Left kidney (tissue), 8 donors: ENCODE data around the gene CDKN2AIP. TPM values are rescaled to one million over a fixed set of nuclear protein-coding genes. Genes with fewer than 3 reads are reported as not detected.

Source experiments
- DNase-seq: peaks from one replicate; pipeline ENCODE4 v3.0.0-alpha.2; 2013
- long read RNA-seq, 8 donors: transcript quantifications; one replicate each; lab custom pipeline, GENCODE V29; 2026
- polyA plus RNA-seq: library from polyadenylated mRNA; unstranded; fragments of 120-200 nt; gene quantifications from one replicate; pipeline ENCODE4 v1.2.1, GENCODE V29; 2013; ENCODE audit not compliant: insufficient read length

The CDKN2AIP gene
- 33.7 TPM for polyA plus RNA-seq
- long read RNA-seq, donor 1, transcript CDKN2AIP-203 (3 exons, 2,721 nt) = minor isoform, 7 of 17 reads
- long read RNA-seq, donor 1, transcript CDKN2AIP-201 (3 exons, 2,646 nt) = major isoform, 9 of 17 reads
- long read RNA-seq, donor 1, partial matches to known transcripts = 0 of 17 reads
- long read RNA-seq, donor 1, other reads (novel, unspliced or antisense) = 0 of 17 reads
- long read RNA-seq, donor 2, transcript CDKN2AIP-203 (3 exons, 2,721 nt) = major isoform, 5 of 9 reads
- long read RNA-seq, donor 2, partial matches to known transcripts = 0 of 9 reads
- long read RNA-seq, donor 2, other reads (novel, unspliced or antisense) = 0 of 9 reads
- long read RNA-seq, donor 3, partial matches to known transcripts = 0 of 9 reads
- long read RNA-seq, donor 3, other reads (novel, unspliced or antisense) = 0 of 9 reads
- long read RNA-seq, donor 4 = 0 reads
- long read RNA-seq, donor 5, transcript CDKN2AIP-201 (3 exons, 2,646 nt) = major isoform, 6 of 13 reads
- long read RNA-seq, donor 5, transcript CDKN2AIP-203 (3 exons, 2,721 nt) = major isoform, 6 of 13 reads
- long read RNA-seq, donor 5, partial matches to known transcripts = 0 of 13 reads
- long read RNA-seq, donor 5, other reads (novel, unspliced or antisense) = 0 of 13 reads
- long read RNA-seq, donor 6, transcript CDKN2AIP-201 (3 exons, 2,646 nt) = major isoform, 6 of 13 reads
- long read RNA-seq, donor 6, transcript CDKN2AIP-203 (3 exons, 2,721 nt) = major isoform, 6 of 13 reads
- long read RNA-seq, donor 6, partial matches to known transcripts = 0 of 13 reads
- long read RNA-seq, donor 6, other reads (novel, unspliced or antisense) = 0 of 13 reads
- long read RNA-seq, donor 7, transcript CDKN2AIP-201 (3 exons, 2,646 nt) = major isoform, 8 of 13 reads
- long read RNA-seq, donor 7, partial matches to known transcripts = 0 of 13 reads
- long read RNA-seq, donor 7, other reads (novel, unspliced or antisense) = 0 of 13 reads
- long read RNA-seq, donor 8, transcript CDKN2AIP-201 (3 exons, 2,646 nt) = major isoform, 5 of 8 reads
- long read RNA-seq, donor 8, partial matches to known transcripts = 0 of 8 reads
- long read RNA-seq, donor 8, other reads (novel, unspliced or antisense) = 0 of 8 reads

- peak; percentile 96 for DNase-seq
Measured at GRCh38 chr4:183444214-183445096, at the start of gene CDKN2AIP. CDKN2AIP (plus strand) TSS chr4:183444636; CDS start chr4:183444798, 162 bp downstream.

DNA sequence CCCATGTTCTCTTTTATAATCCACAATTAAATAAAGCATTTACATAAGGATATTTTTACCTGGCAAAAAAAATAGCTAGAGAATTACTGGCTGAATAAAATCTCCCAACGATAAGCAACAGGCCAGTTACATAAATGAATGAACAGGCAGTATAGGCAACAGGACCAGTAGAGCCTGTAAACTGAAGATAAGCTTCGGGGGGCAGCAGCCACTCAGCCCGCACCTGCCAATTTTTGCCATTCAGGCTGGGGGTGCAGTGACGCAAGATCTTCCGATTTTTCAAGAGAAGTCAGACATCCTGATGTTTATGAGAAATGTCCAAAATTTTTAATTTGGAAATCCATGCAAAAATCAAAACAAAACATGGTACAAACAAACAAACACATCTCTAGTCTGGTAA lies 49.0 kb upstream of the CDKN2AIP start:
- no peak for DNase-seq

GRCh38 chr4:183396227-183396637 lies 48.2 kb upstream of the CDKN2AIP start:
- DNase-seq = no peak

- DNase-seq = no peak
Measured at GRCh38 chr4:183397741-183398297, 46.6 kb upstream of the CDKN2AIP start.

DNA sequence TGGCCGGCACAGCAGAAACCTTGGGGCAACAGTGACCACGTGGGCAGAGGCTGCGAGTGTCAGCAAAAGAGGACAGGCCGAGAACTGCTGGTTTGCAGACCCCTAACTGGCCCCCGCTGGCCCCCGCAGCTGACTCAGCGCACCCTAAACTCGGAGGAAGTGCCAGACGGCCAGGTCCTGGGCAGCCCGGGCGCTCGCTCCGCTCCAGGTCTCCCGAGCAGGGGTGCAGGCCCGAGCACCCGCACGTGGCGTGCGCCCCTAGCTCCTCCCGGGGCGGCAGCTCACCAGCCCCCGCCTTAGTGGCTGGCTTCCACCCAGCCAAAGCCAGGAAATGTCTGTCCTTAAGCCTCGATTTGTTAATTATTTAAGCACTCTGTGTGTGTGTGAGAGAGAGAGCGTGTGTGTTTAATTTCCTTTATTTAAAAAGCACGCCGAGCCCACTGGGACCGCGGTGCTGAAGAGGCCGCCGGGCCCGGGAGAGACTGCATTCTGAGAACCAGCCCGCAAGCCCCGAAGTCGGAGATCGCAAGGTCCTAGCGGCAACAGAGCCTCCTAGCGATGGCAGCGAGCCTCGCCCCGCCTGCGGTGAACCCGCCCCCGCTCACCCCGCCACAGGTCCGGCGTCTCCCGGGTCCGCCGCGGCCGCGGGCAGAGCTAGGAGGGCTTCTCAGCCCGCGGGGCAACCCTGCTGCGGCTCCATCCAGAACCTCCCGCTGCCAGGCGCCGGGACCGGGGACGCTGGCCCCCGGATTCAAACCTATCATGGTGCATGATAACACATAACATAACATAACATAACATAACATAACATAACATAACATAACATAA lies 45.9 kb upstream of the CDKN2AIP start:
- peak; percentile 61 for DNase-seq

- DNase-seq = no peak
Measured at GRCh38 chr4:183399126-183399522, 45.3 kb upstream of the CDKN2AIP start.

DNA sequence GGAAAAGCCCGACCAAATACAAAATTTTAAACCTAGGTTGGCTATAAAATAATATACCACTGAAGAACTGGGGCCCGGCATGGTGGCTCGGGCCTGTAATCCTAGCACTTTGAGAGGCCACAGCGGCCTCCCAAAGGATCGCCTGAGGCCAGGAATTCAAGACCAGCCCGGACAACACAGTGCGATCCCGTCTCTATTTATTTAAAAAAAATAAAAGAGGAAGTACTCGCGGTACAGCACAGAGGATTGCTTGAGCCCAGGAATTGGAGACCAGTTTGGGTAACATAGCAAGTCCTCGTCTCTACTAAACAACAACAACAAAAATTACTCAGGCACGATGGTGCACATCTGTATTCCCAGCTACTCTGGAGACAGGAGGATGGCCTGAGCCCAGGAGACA lies 44.8 kb upstream of the CDKN2AIP start:
- DNase-seq = no peak

- DNase-seq = no peak
Measured at GRCh38 chr4:183400035-183400434, 44.4 kb upstream of the CDKN2AIP start.

DNA sequence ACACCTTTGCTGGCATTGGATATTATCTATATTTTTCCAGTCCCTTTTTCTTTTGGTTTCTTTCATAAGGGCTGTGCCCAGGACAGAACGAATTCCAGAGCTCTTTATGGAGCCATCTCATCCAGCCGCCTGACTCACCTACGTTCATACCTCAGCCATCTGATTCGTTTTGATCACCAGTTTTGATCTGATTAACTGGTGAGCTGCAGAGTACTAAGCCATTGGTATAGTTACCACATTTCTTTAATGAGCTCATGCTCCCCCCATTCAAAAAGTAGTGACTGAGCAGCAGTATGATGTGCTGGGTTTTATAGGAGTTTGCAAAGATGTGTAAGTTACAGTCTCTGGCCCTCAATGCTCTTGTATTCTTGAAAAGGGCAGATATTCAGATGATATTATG lies 43.0 kb upstream of the CDKN2AIP start:
- DNase-seq = no peak

- no peak for DNase-seq
Measured at GRCh38 chr4:183402771-183403170, 41.7 kb upstream of the CDKN2AIP start.

DNA sequence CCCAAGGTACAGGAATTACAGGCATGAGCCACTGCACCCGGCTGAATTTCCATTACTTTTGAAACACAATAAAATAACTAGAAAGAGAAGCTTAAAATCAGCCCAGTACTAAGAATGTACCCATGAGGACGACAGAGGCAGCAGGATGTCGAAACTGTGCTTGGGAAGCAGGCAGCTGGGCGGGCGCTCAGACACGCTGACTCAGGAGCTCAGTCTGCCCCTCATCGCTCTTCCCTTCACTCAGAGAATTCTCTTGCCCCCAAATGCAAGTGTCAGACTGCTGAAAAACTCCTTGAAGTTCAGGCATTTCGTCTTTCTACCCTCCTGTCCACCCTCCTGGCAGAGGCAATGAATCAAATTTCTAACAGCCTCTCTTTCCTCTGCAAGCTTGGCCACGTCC lies 41.0 kb upstream of the CDKN2AIP start:
- no peak for DNase-seq

- DNase-seq = no peak
Measured at GRCh38 chr4:183403961-183404360, 40.5 kb upstream of the CDKN2AIP start.

DNA sequence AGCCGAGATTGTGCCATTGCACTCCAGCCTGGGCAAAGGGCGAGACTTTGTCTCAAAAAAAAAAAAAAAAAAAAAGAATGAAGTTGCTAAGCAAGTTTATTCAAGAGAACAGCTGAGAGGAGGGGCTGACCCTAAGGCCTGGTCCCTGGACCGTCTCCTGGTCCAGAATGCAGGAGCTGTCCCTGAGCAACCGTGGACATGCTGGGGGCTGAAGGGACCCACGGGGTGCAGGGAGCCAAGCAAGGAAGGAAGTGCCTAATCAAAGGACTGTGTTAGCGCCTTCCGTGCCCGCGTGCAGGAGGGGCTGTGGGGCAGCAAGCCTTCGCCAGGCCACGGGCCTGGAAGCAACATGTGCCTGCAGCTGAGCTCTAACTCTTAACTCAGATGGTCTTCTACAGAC lies 39.1 kb upstream of the CDKN2AIP start:
- no peak for DNase-seq

GRCh38 chr4:183407128-183407585 lies 37.3 kb upstream of the CDKN2AIP start:
- peak; percentile 90 for DNase-seq

- peak; percentile 35 for DNase-seq
Measured at GRCh38 chr4:183407635-183408464, 36.6 kb upstream of the CDKN2AIP start.

GRCh38 chr4:183408796-183409195 lies 35.6 kb upstream of the CDKN2AIP start:
- DNase-seq = no peak

DNA sequence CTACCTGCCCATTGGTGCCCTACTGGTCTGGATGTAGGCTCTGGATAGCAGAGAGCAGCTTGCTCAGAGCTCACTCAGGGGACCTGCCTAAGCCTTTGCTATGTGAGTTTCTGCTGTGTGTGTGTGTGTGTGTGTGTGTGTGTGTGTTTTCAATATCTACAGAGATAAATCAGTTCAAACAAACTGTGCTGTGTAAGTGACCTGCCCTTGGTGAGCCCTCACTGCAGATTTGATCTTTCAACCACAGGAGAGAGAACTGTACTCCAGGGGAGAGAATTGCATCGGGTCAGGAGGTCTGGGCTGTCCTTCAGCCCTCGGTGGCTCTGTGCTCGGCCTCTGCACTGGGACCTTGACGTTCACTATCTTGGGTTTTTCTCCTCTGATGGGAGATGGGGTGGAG lies 35.0 kb upstream of the CDKN2AIP start:
- no peak for DNase-seq

GRCh38 chr4:183409934-183410333 lies 34.5 kb upstream of the CDKN2AIP start:
- peak; percentile 37 for DNase-seq

DNA sequence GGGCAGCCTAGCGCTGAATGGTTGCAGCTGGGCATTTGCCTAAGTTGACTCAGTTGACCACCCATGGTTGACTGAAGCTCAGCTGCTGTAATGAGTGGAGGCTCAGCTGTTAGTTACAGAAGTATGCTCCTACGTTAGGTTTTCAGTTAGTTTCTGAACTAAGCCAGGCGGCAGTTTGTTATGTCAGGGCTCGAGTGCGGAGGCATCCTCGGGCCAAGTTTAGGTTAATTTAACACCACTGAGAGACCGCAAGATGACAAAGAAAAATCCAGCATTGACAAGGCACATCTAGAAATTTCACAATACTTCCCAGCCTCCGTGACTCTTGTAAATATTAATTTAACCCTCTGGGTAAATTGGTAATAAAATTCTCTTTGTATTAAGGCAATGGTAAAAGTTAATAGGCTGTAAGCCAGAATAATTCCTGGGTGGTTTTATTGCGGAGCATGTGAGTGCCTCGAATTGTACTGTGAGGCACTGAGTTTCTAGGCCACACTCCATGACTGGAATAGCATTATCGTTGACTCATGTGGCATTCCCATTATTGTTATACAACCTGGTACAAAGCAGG lies 33.1 kb upstream of the CDKN2AIP start:
- no peak for DNase-seq
